ENCODE results near the gene MUCL3. TPM values are rescaled to one million over a fixed set of nuclear protein-coding genes. Genes with fewer than 3 reads are reported as not detected.

The MUCL3 gene
- total and polyA plus RNA-seq, 4 donors: 0.06 TPM; not detected in 3

GRCh38 chr6:30951907-30952469 lies 11.2 kb downstream of the MUCL3 start:
- no peak for DNase-seq (ENCODE audit: low read depth in 4 of 6, low spot score in 6 of 6)
- Histone ChIP-seq H3K4me1 (ENCODE audit: control insufficient read depth, insufficient read depth, low read length) (peaks cover 18% of the 10 kb centered on the region), H3K27ac (ENCODE audit: low read depth, low read length) (no peak overlapping the region), H3K36me3 (ENCODE audit: control insufficient read depth, insufficient read depth, low read length) (no peaks in the 10 kb centered on the region), H3K9me3 (ENCODE audit: control insufficient read depth, insufficient read depth, low read length) (peaks cover 2% of the 10 kb centered on the region), H3K4me3 (ENCODE audit: low read depth, low read length) (no peak overlapping the region), H3K27me3 (ENCODE audit: control insufficient read depth, insufficient read depth, low read length) (no peaks in the 10 kb centered on the region)
- 100% methylated on average over 3 of the region's 5 CpGs for WGBS (ENCODE audit: insufficient coverage)

- WGBS (ENCODE audit: insufficient coverage): 74% methylated on average over 7 of the region's 9 CpGs
- H3K9me3 ChIP-seq (ENCODE audit: control insufficient read depth, insufficient read depth, low read length): peaks cover 2% of the 10 kb centered on the region
- no peak overlapping the region for H3K27ac ChIP-seq (ENCODE audit: low read depth, low read length)
- peak overlapping the region; percentile 56 for H3K4me3 ChIP-seq (ENCODE audit: low read depth, low read length)
- DNase-seq (ENCODE audit: low read depth in 4 of 6, low spot score in 6 of 6): no peak
- no peaks in the 10 kb centered on the region for H3K36me3 ChIP-seq (ENCODE audit: control insufficient read depth, insufficient read depth, low read length)
- H3K4me1 ChIP-seq (ENCODE audit: control insufficient read depth, insufficient read depth, low read length): peaks cover 18% of the 10 kb centered on the region
- no peaks in the 10 kb centered on the region for H3K27me3 ChIP-seq (ENCODE audit: control insufficient read depth, insufficient read depth, low read length)
Observed at GRCh38 chr6:30954631-30955366, 14.0 kb downstream of the MUCL3 start.

GRCh38 chr6:30955367-30956042 lies 14.7 kb downstream of the MUCL3 start:
- WGBS (ENCODE audit: insufficient coverage): 6% methylated on average over 38 of the region's 46 CpGs
- peak overlapping the region; percentile 56 for H3K4me3 ChIP-seq (ENCODE audit: low read depth, low read length)
- DNase-seq (ENCODE audit: low read depth in 4 of 6, low spot score in 6 of 6): peak in 2 of 6 donors; percentile 50 to 70
- peaks cover 2% of the 10 kb centered on the region for H3K9me3 ChIP-seq (ENCODE audit: control insufficient read depth, insufficient read depth, low read length)
- H3K27ac ChIP-seq (ENCODE audit: low read depth, low read length): no peak overlapping the region
- H3K36me3 ChIP-seq (ENCODE audit: control insufficient read depth, insufficient read depth, low read length): no peaks in the 10 kb centered on the region
- no peaks in the 10 kb centered on the region for H3K27me3 ChIP-seq (ENCODE audit: control insufficient read depth, insufficient read depth, low read length)
- peaks cover 18% of the 10 kb centered on the region for H3K4me1 ChIP-seq (ENCODE audit: control insufficient read depth, insufficient read depth, low read length)

- Histone ChIP-seq H3K4me3 (ENCODE audit: low read depth, low read length) (no peak overlapping the region), H3K27ac (ENCODE audit: low read depth, low read length) (no peak overlapping the region), H3K27me3 (ENCODE audit: control insufficient read depth, insufficient read depth, low read length) (no peaks in the 10 kb centered on the region), H3K9me3 (ENCODE audit: control insufficient read depth, insufficient read depth, low read length) (no peaks in the 10 kb centered on the region), H3K4me1 (ENCODE audit: control insufficient read depth, insufficient read depth, low read length) (peaks cover 21% of the 10 kb centered on the region), H3K36me3 (ENCODE audit: control insufficient read depth, insufficient read depth, low read length) (no peaks in the 10 kb centered on the region)
- 53% methylated on average over 1 of the region's 2 CpGs for WGBS (ENCODE audit: insufficient coverage)
- DNase-seq (ENCODE audit: low read depth in 4 of 6, low spot score in 6 of 6): peak in 1 of 6 donors; percentile 32
Observed at GRCh38 chr6:30957716-30958115, 16.9 kb downstream of the MUCL3 start.

- Histone ChIP-seq H3K36me3 (ENCODE audit: control insufficient read depth, insufficient read depth, low read length) (no peaks in the 10 kb centered on the region), H3K27ac (ENCODE audit: low read depth, low read length) (no peak overlapping the region), H3K4me1 (ENCODE audit: control insufficient read depth, insufficient read depth, low read length) (peaks cover 5% of the 10 kb centered on the region), H3K9me3 (ENCODE audit: control insufficient read depth, insufficient read depth, low read length) (no peaks in the 10 kb centered on the region), H3K4me3 (ENCODE audit: low read depth, low read length) (no peak overlapping the region), H3K27me3 (ENCODE audit: control insufficient read depth, insufficient read depth, low read length) (no peaks in the 10 kb centered on the region)
- WGBS (ENCODE audit: insufficient coverage): 79% methylated on average over 6 of the region's 9 CpGs
- DNase-seq (ENCODE audit: low read depth in 4 of 6, low spot score in 6 of 6): no peak
Observed at GRCh38 chr6:30960907-30961673, 20.3 kb downstream of the MUCL3 start.

GRCh38 chr6:30962716-30963115 lies 21.9 kb downstream of the MUCL3 start:
- no peak overlapping the region for H3K27ac ChIP-seq (ENCODE audit: low read depth, low read length)
- peaks cover 3% of the 10 kb centered on the region for H3K4me1 ChIP-seq (ENCODE audit: control insufficient read depth, insufficient read depth, low read length)
- no peaks in the 10 kb centered on the region for H3K9me3 ChIP-seq (ENCODE audit: control insufficient read depth, insufficient read depth, low read length)
- no peak for DNase-seq (ENCODE audit: low read depth in 4 of 6, low spot score in 6 of 6)
- H3K27me3 ChIP-seq (ENCODE audit: control insufficient read depth, insufficient read depth, low read length): no peaks in the 10 kb centered on the region
- H3K36me3 ChIP-seq (ENCODE audit: control insufficient read depth, insufficient read depth, low read length): no peaks in the 10 kb centered on the region
- no peak overlapping the region for H3K4me3 ChIP-seq (ENCODE audit: low read depth, low read length)

GRCh38 chr6:30963641-30964040 lies 22.9 kb downstream of the MUCL3 start:
- H3K27ac ChIP-seq (ENCODE audit: low read depth, low read length): no peak overlapping the region
- no peaks in the 10 kb centered on the region for H3K9me3 ChIP-seq (ENCODE audit: control insufficient read depth, insufficient read depth, low read length)
- H3K27me3 ChIP-seq (ENCODE audit: control insufficient read depth, insufficient read depth, low read length): no peaks in the 10 kb centered on the region
- H3K4me1 ChIP-seq (ENCODE audit: control insufficient read depth, insufficient read depth, low read length): peaks cover 3% of the 10 kb centered on the region
- DNase-seq (ENCODE audit: low read depth in 4 of 6, low spot score in 6 of 6): peak in 1 of 6 donors; percentile 51
- WGBS (ENCODE audit: insufficient coverage): 69% methylated on average over 2 of the region's 6 CpGs
- H3K36me3 ChIP-seq (ENCODE audit: control insufficient read depth, insufficient read depth, low read length): no peaks in the 10 kb centered on the region
- H3K4me3 ChIP-seq (ENCODE audit: low read depth, low read length): no peak overlapping the region

- 97% methylated on average over 4 of the region's 4 CpGs for WGBS (ENCODE audit: insufficient coverage)
- Histone ChIP-seq H3K4me1 (ENCODE audit: control insufficient read depth, insufficient read depth, low read length) (peaks cover 3% of the 10 kb centered on the region), H3K4me3 (ENCODE audit: low read depth, low read length) (no peak overlapping the region), H3K9me3 (ENCODE audit: control insufficient read depth, insufficient read depth, low read length) (no peaks in the 10 kb centered on the region), H3K27me3 (ENCODE audit: control insufficient read depth, insufficient read depth, low read length) (no peaks in the 10 kb centered on the region), H3K36me3 (ENCODE audit: control insufficient read depth, insufficient read depth, low read length) (no peaks in the 10 kb centered on the region), H3K27ac (ENCODE audit: low read depth, low read length) (no peak overlapping the region)
- DNase-seq (ENCODE audit: low read depth in 4 of 6, low spot score in 6 of 6): no peak
Observed at GRCh38 chr6:30964075-30964474, 23.3 kb downstream of the MUCL3 start.

GRCh38 chr6:30965140-30965601 lies 24.4 kb downstream of the MUCL3 start:
- no peaks in the 10 kb centered on the region for H3K36me3 ChIP-seq (ENCODE audit: control insufficient read depth, insufficient read depth, low read length)
- no peaks in the 10 kb centered on the region for H3K27me3 ChIP-seq (ENCODE audit: control insufficient read depth, insufficient read depth, low read length)
- no peak overlapping the region for H3K4me3 ChIP-seq (ENCODE audit: low read depth, low read length)
- 96% methylated on average over 5 of the region's 5 CpGs for WGBS (ENCODE audit: insufficient coverage)
- H3K27ac ChIP-seq (ENCODE audit: low read depth, low read length): no peak overlapping the region
- H3K9me3 ChIP-seq (ENCODE audit: control insufficient read depth, insufficient read depth, low read length): no peaks in the 10 kb centered on the region
- no peak for DNase-seq (ENCODE audit: low read depth in 4 of 6, low spot score in 6 of 6)
- H3K4me1 ChIP-seq (ENCODE audit: control insufficient read depth, insufficient read depth, low read length): peaks cover 3% of the 10 kb centered on the region

Measured in spinal cord (tissue), 10 donors.